ENCODE measurements around the gene RIMOC1.

- TF ChIP-seq, protein P1, sequence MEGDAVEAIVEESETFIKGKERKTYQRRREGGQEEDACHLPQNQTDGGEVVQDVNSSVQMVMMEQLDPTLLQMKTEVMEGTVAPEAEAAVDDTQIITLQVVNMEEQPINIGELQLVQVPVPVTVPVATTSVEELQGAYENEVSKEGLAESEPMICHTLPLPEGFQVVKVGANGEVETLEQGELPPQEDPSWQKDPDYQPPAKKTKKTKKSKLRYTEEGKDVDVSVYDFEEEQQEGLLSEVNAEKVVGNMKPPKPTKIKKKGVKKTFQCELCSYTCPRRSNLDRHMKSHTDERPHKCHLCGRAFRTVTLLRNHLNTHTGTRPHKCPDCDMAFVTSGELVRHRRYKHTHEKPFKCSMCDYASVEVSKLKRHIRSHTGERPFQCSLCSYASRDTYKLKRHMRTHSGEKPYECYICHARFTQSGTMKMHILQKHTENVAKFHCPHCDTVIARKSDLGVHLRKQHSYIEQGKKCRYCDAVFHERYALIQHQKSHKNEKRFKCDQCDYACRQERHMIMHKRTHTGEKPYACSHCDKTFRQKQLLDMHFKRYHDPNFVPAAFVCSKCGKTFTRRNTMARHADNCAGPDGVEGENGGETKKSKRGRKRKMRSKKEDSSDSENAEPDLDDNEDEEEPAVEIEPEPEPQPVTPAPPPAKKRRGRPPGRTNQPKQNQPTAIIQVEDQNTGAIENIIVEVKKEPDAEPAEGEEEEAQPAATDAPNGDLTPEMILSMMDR (IDR thresholded peaks at IDR 0.05 in 8 of 11, conservative IDR thresholded peaks at IDR 0.05 in 3 of 11) = no peak
- TF ChIP-seq POLR2A (IDR thresholded peaks at IDR 0.05) = no peak
Observed at GRCh38 chr5:41878173-41878572, 26.0 kb upstream of the RIMOC1 start.

Measured in spleen (tissue), 7 donors.